Measurements from ENCODE around the gene ATP13A4. TPM values are rescaled to one million over a fixed set of nuclear protein-coding genes. Genes with fewer than 3 reads are reported as not detected.
"Not testable (repeated sequence)": the region's sequence is repeated elsewhere in the genome, so short reads cannot be mapped to it uniquely, and the experiment has no call there.

The ATP13A4 gene
- total RNA-seq, 1 donor from 2014 or later: 3.4 TPM

DNA sequence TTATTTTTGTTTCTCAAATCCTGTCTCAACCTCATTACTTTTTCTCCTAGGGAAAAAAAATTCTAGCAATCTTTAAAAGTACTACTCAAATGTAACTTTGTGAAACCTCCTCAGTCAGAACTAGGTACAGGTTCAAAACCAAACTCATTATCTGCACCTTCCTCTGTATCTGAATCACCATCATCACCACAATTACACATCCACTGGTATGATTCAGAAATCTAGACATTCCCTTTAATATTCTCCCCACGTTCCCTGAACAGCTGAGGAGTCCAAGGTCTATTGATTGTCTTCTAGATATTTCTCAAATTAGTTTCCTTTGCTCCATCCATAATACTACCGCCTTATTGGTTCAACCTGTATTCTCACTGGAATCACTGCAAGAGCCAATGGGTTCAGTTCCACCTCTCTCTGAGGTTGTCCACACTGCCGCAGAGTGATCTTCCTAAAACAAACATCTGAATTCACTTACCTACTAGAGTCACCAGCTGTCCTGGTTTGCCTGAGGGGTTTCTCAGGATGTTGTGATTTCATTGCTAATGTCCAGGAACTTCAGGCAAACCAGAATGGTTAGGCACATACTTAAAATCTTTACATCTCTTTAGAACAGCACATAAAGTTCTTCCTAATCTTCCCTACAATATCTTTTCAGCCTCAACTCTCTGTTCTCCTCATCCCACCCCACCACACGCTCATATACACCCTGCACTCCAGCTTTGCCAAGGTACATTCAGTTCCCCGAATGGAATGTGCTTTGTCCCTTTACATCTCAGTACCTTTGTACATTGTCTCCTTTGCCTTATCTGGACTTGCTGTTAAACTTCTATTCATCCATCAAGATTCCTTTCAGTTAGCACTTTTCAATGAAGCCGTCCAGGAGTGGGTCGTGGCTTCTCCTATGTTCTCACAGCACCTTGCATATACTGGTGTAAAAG, 24.2 kb downstream of the ATP13A4 start:
- no peak overlapping the region for H3K27ac Mint-ChIP-seq
- H3K9me3 Mint-ChIP-seq: peaks cover 2% of the 10 kb centered on the region
- POLR2A ChIA-PET: no interaction called here
- DNase-seq (no peak), ATAC-seq (ENCODE audit: low read depth) (no peak)
- intact Hi-C loops (cut with micrococcal nuclease): no loop called here
- no peak overlapping the region for H3K4me3 Mint-ChIP-seq
- TF ChIP-seq CTCF (IDR thresholded peaks at IDR 0.05): no peak
- no peaks in the 10 kb centered on the region for H3K36me3 Mint-ChIP-seq (ENCODE audit: low read depth)
- no peaks in the 10 kb centered on the region for H3K27me3 Mint-ChIP-seq
- H3K4me1 Mint-ChIP-seq: no peaks in the 10 kb centered on the region
- CTCF ChIA-PET: no interaction called here

DNA sequence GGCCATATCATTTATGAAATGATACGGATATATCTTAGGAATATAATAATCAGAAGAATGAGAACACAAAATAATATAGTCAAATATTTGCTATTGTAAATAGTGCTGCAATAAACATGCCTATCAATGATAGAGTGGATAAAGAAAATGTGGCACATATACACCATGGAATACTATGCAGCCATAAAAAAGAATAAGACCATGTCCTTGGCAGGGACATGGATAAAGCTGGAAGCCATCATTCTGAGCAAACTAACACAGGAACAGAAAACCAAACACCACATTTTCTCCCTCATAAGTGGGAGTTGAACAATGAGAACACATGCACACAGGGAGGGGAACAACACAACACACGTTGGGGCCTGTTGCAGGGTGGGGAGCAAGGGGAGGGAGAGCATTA, 28.6 kb downstream of the ATP13A4 start:
- intact Hi-C loops (cut with micrococcal nuclease); H3K27me3 Mint-ChIP-seq; CTCF ChIA-PET; DNase-seq; ATAC-seq (ENCODE audit: low read depth); H3K27ac Mint-ChIP-seq; POLR2A ChIA-PET; H3K36me3 Mint-ChIP-seq (ENCODE audit: low read depth); H3K4me3 Mint-ChIP-seq; H3K9me3 Mint-ChIP-seq; H3K4me1 Mint-ChIP-seq: not testable (repeated sequence)

- Mint-ChIP-seq H3K27ac (no peak overlapping the region), H3K4me3 (no peak overlapping the region), H3K36me3 (ENCODE audit: low read depth) (no peaks in the 10 kb centered on the region), H3K4me1 (no peaks in the 10 kb centered on the region), H3K9me3 (peaks cover 2% of the 10 kb centered on the region), H3K27me3 (peaks cover 2% of the 10 kb centered on the region)
- CTCF ChIA-PET: no interaction called here
- no peak for TF ChIP-seq CTCF (IDR thresholded peaks at IDR 0.05)
- intact Hi-C loops (cut with micrococcal nuclease): no loop called here
- POLR2A ChIA-PET: no interaction called here
- DNase-seq (no peak), ATAC-seq (ENCODE audit: low read depth) (no peak)
These were observed 32.2 kb downstream of the ATP13A4 start for GRCh38 chr3:193522473-193522872.

- POLR2A ChIA-PET: no interaction called here
- Mint-ChIP-seq H3K27ac (no peak overlapping the region), H3K27me3 (peaks cover 2% of the 10 kb centered on the region), H3K4me1 (no peaks in the 10 kb centered on the region), H3K4me3 (no peak overlapping the region), H3K36me3 (ENCODE audit: low read depth) (no peaks in the 10 kb centered on the region), H3K9me3 (no peaks in the 10 kb centered on the region)
- intact Hi-C loops (cut with micrococcal nuclease): no loop called here
- CTCF ChIA-PET: no interaction called here
- ATAC-seq (ENCODE audit: low read depth) (no peak), DNase-seq (no peak)
- TF ChIP-seq CTCF (IDR thresholded peaks at IDR 0.05): no peak
These were observed 34.0 kb downstream of the ATP13A4 start for GRCh38 chr3:193520738-193521137.

DNA sequence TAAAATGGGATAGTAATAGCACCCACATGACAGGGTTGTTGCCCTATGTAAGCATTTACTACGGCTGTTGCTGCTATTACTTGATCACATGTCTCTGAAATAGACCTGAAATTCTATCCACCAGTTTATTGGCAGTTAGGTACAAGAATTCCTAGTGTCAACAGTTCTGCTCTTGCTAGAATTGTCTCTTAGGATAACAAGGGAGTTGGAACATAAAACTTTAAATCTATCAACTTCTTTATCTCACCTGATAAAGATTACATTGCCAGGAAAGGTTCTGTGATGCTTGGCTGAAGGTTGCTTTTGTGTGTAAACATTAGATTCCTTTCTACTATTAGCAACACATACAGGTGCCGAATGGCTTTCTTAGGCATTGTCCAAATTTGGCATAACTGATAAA, 38.7 kb downstream of the ATP13A4 start:
- intact Hi-C loops (cut with micrococcal nuclease): no loop called here
- H3K27me3 Mint-ChIP-seq: no peaks in the 10 kb centered on the region

More for the DNA sequence above, 38.7 kb downstream of the ATP13A4 start:
- ChIA-PET POLR2A (no interaction called here), CTCF (no interaction called here)
- DNase-seq (no peak), ATAC-seq (ENCODE audit: low read depth) (no peak)
- no peak overlapping the region for H3K27ac Mint-ChIP-seq
- H3K9me3 Mint-ChIP-seq: no peaks in the 10 kb centered on the region
- TF ChIP-seq CTCF (IDR thresholded peaks at IDR 0.05): no peak
- H3K4me1 Mint-ChIP-seq: no peaks in the 10 kb centered on the region
- H3K36me3 Mint-ChIP-seq (ENCODE audit: low read depth): peaks cover 2% of the 10 kb centered on the region
- H3K4me3 Mint-ChIP-seq: no peak overlapping the region

Measured in activated B cell treated with CpG ODN at 0.5 μM for 24 hours (primary cell).